SU-DHL-6 (cell line): ENCODE results near the gene FAM107B.

ENCODE experiments used
- CTCF ChIP-seq: fragments of 200-600 bp; sonication (generic); IDR thresholded peaks from one replicate; pipeline ENCODE4 v1.5.1; 2017; ENCODE audit warnings: antibody characterized with exemption, mild to moderate bottlenecking, low read length, moderate library complexity; ENCODE audit not compliant: insufficient read depth, poor library complexity, severe bottlenecking
- EZH2phosphoT487 ChIP-seq: fragments of 200-600 bp; sonication (generic), shearing (Covaris generic); conservative IDR thresholded peaks from 2 replicates; pipeline ENCODE4 v1.6.1; 2018; ENCODE audit warnings: mild to moderate bottlenecking, antibody characterized with exemption, low read length, moderate library complexity, mixed read lengths

GRCh38 chr10:14543904-14544210, 230.8 kb downstream of the FAM107B start:
- no peak for TF ChIP-seq CTCF
- TF ChIP-seq EZH2phosphoT487 = no peak
